Cardiac muscle cell (in vitro differentiated cells and primary cell): ENCODE results near the gene LPAR2. TPM values are rescaled to one million over a fixed set of nuclear protein-coding genes. Genes with fewer than 3 reads are reported as not detected.
"Not testable (repeated sequence)": the region's sequence is repeated elsewhere in the genome, so short reads cannot be mapped to it uniquely, and the experiment has no call there.

Experiments
- DNase-seq, 2 donors: peaks; one replicate each; pipeline versions ENCODE4 v3.0.0 to v3.0.0-alpha.2; 2010 to 2017; ENCODE audit warnings: low read depth in 1 of 2, low spot score in 1 of 2
- H3K27ac ChIP-seq: fragments of 200-600 bp; sonication (generic); 2 replicates; pipeline ENCODE4 v1.5.1; 2016
- H3K27me3 ChIP-seq: fragments of 200-600 bp; sonication (generic); 2 replicates; pipeline ENCODE4 v1.6.0; 2016; ENCODE audit warnings: control low read depth
- H3K36me3 ChIP-seq: fragments of 200-600 bp; sonication (generic); 2 replicates; pipeline ENCODE4 v1.5.1; 2016; ENCODE audit warnings: control low read depth
- H3K4me1 ChIP-seq: fragments of 200-600 bp; sonication (generic); 2 replicates; pipeline ENCODE4 v1.8.1; 2017; ENCODE audit warnings: low read depth, mild to moderate bottlenecking, mixed run types
- H3K4me3 ChIP-seq: fragments of 200-600 bp; sonication (generic); 2 replicates; pipeline ENCODE4 v1.5.1; 2016; ENCODE audit warnings: mild to moderate bottlenecking
- H3K9me3 ChIP-seq: fragments of 200-600 bp; sonication (generic); 2 replicates; pipeline ENCODE4 v1.5.1; 2017; ENCODE audit warnings: low read depth, mild to moderate bottlenecking, control low read depth
- CTCF ChIP-seq: IDR thresholded peaks from 2 replicates; pipeline ENCODE4 v1.5.1; 2012; ENCODE audit warnings: low read depth, mild to moderate bottlenecking, low read length
- polyA plus RNA-seq: library from polyadenylated mRNA; unstranded; fragments of >200 nt; fragmentation: Nextera tagmentation; extraction: Ambion mirVana; gene quantifications from 2 replicates; pipeline ENCODE4 v1.2.1, GENCODE V29; 2016
- total RNA-seq: library from RNA; depleted of rRNA; stranded (reverse); fragments of >200 nt; gene quantifications from 2 replicates; pipeline ENCODE4 v1.2.3, GENCODE V29; 2016

Gene LPAR2
- total and polyA plus RNA-seq, 2 experiments from 2014 or later = 39.9 to 56.6 TPM

- no peaks in the 10 kb centered on the region for H3K36me3 ChIP-seq
- no peak for TF ChIP-seq CTCF
- peaks cover under 1% of the 10 kb centered on the region for H3K4me1 ChIP-seq
- H3K27me3 ChIP-seq = no peaks in the 10 kb centered on the region
- DNase-seq = no peak
- no peak overlapping the region for H3K27ac ChIP-seq
- H3K4me3 ChIP-seq = no peak overlapping the region
- no peaks in the 10 kb centered on the region for H3K9me3 ChIP-seq
These were observed 25.2 kb downstream of the LPAR2 start for GRCh38 chr19:19602713-19603324.

GRCh38 chr19:19602136-19602712 lies 25.8 kb downstream of the LPAR2 start:
- no peak for DNase-seq

GRCh38 chr19:19600793-19601330 lies 27.2 kb downstream of the LPAR2 start:
- no peak overlapping the region for H3K27ac ChIP-seq
- no peaks in the 10 kb centered on the region for H3K36me3 ChIP-seq
- H3K4me1 ChIP-seq = peaks cover 4% of the 10 kb centered on the region
- TF ChIP-seq CTCF = no peak
- no peaks in the 10 kb centered on the region for H3K27me3 ChIP-seq
- H3K9me3 ChIP-seq = no peaks in the 10 kb centered on the region
- H3K4me3 ChIP-seq = no peak overlapping the region
- DNase-seq = no peak

More at GRCh38 chr19:19602136-19602712, 25.8 kb downstream of the LPAR2 start:
- Histone ChIP-seq H3K9me3 (no peaks in the 10 kb centered on the region), H3K4me3 (no peak overlapping the region), H3K27ac (no peak overlapping the region), H3K27me3 (no peaks in the 10 kb centered on the region), H3K36me3 (no peaks in the 10 kb centered on the region), H3K4me1 (peaks cover 4% of the 10 kb centered on the region)
- TF ChIP-seq CTCF = no peak

GRCh38 chr19:19598728-19599451 lies 29.1 kb downstream of the LPAR2 start:
- not testable (repeated sequence) for H3K36me3 ChIP-seq, H3K27ac ChIP-seq, H3K4me3 ChIP-seq, H3K27me3 ChIP-seq, DNase-seq, H3K4me1 ChIP-seq, H3K9me3 ChIP-seq

GRCh38 chr19:19597809-19598306 lies 30.2 kb downstream of the LPAR2 start:
- no peak overlapping the region for H3K27ac ChIP-seq
- no peak for DNase-seq
- no peaks in the 10 kb centered on the region for H3K36me3 ChIP-seq
- no peaks in the 10 kb centered on the region for H3K27me3 ChIP-seq
- TF ChIP-seq CTCF = no peak
- no peak overlapping the region for H3K4me3 ChIP-seq
- H3K4me1 ChIP-seq = peaks cover 4% of the 10 kb centered on the region
- H3K9me3 ChIP-seq = no peaks in the 10 kb centered on the region
